Spleen (tissue), 11 donors: ENCODE data around the gene CACNA2D2. TPM values are rescaled to one million over a fixed set of nuclear protein-coding genes. Genes with fewer than 3 reads are reported as not detected.

Experiments used
- DNase-seq: peaks from one replicate; pipeline ENCODE4 v3.0.0-alpha.2; 2020
- H3K27ac ChIP-seq, 8 donors: fragments of 200-600 bp; sonication (generic) in 7 of 8; 1 replicate in 4 of 8; 2 replicates in 4 of 8; pipeline versions ENCODE4 v1.5.0 to v1.8.0; 2016 to 2021; ENCODE audit warnings: inconsistent platforms in 4 of 8, mild to moderate bottlenecking in 4 of 8, moderate library complexity in 1 of 8
- H3K27me3 ChIP-seq, 7 donors: fragments of 200-600 bp; sonication (generic) in 6 of 7; replicated peaks in 1 of 7; 1 replicate in 4 of 7; 2 replicates in 3 of 7; pipeline versions ENCODE4 v1.5.0 to v1.8.0; 2016 to 2021; ENCODE audit warnings: inconsistent platforms in 3 of 7, mild to moderate bottlenecking in 1 of 7
- H3K36me3 ChIP-seq, 6 donors: fragments of 200-600 bp; sonication (generic) in 5 of 6; 1 replicate in 4 of 6; 2 replicates in 2 of 6; pipeline versions ENCODE4 v1.5.0 to v1.8.0; 2016 to 2021; ENCODE audit warnings: inconsistent platforms in 2 of 6
- H3K4me1 ChIP-seq, 6 donors: fragments of 200-600 bp; sonication (generic) in 5 of 6; 1 replicate in 3 of 6; 2 replicates in 3 of 6; pipeline versions ENCODE4 v1.5.0 to v1.8.0; 2016 to 2021; ENCODE audit warnings: inconsistent platforms in 3 of 6
- H3K4me3 ChIP-seq, 8 donors: fragments of 200-600 bp; sonication (generic) in 7 of 8; 1 replicate in 4 of 8; 2 replicates in 4 of 8; pipeline versions ENCODE4 v1.5.0 to v1.8.0; 2016 to 2021; ENCODE audit warnings: inconsistent platforms in 4 of 8, mild to moderate bottlenecking in 4 of 8, moderate library complexity in 2 of 8
- H3K9me3 ChIP-seq, 8 donors: fragments of 200-600 bp; sonication (generic) in 7 of 8; 1 replicate in 4 of 8; 2 replicates in 4 of 8; pipeline versions ENCODE4 v1.5.0 to v1.8.0; 2016 to 2021; ENCODE audit warnings: inconsistent platforms in 4 of 8
- CTCF ChIP-seq, 11 experiments: fragments of 200-600 bp in 7 of 11; fragments of 450-650 bp in 4 of 11; sonication (generic) in 4 of 11; IDR thresholded peaks in 8 of 11; conservative IDR thresholded peaks in 3 of 11; 1 replicate in 7 of 11; 2 replicates in 4 of 11; pipeline versions ENCODE4 v1.4.0 to v1.8.0; 2016 to 2021; ENCODE audit warnings: antibody characterized with exemption in 11 of 11, inconsistent platforms in 4 of 11, mild to moderate bottlenecking in 1 of 11
- POLR2A ChIP-seq, 3 donors: fragments of 450-650 bp; IDR thresholded peaks; one replicate each; pipeline ENCODE4 v1.5.1; 2017; ENCODE audit warnings: antibody characterized with exemption in 3 of 3, mild to moderate bottlenecking in 1 of 3
- POLR2AphosphoS5 ChIP-seq, 3 donors: sonication (generic); formaldehyde crosslinking; IDR thresholded peaks; one replicate each; pipeline ENCODE4 v1.5.1; 2017; ENCODE audit warnings: antibody characterized with exemption in 3 of 3
- WGBS, 5 donors: extraction: QIAGEN DNeasy Blood & Tissue Kit in 3 of 5; methylation state at CpG; one replicate each; pipeline versions ENCODE4 v1.1.5 to v1.1.7; 2013 to 2018; 5-methylcytosine and 5-hydroxymethylcytosine counted together
- intact Hi-C: fragments of 100-400 bp; cut with DNase I; formaldehyde crosslinking; loops from one replicate; pipeline ENCODE4 v1.15.0; 2023; ENCODE audit warnings: low total_unique reads
- polyA plus RNA-seq, 3 donors: library from polyadenylated mRNA; stranded (reverse); fragments of 200-250 nt; gene quantifications; one replicate each; pipeline ENCODE4 v1.2.1, GENCODE V29; 2013
- total RNA-seq, 7 donors: library from RNA; depleted of rRNA in 3 of 7; stranded (reverse); fragments of >200 nt in 3 of 7; fragmentation: NEBNext Ultra II Directional in 4 of 7; extraction: Animal tissue kit (Norgen Biotek cat#: 25700) in 4 of 7; gene quantifications; one replicate each; pipeline versions ENCODE4 v1.1.0 to v1.2.1, GENCODE V29; 2016 to 2021
- donor health status: healthy with polysubstance abuse.
- donor health status: DM: no; HTN: no; CAD: no; lungs with moderate emphysema.
- donor health status: DM: no; HTN: no; CAD: no.
- donor health status: Bipolar disorder and iron deficiency.
- donor health status: healthy.
- donor health status: DM: no; HTN: no; CAD: no.
- donor health status: DM: yes; HTN: yes; CAD: no.

The CACNA2D2 gene
- total and polyA plus RNA-seq, 10 donors: 0.24 to 3.2 (median 1.2) TPM

DNA sequence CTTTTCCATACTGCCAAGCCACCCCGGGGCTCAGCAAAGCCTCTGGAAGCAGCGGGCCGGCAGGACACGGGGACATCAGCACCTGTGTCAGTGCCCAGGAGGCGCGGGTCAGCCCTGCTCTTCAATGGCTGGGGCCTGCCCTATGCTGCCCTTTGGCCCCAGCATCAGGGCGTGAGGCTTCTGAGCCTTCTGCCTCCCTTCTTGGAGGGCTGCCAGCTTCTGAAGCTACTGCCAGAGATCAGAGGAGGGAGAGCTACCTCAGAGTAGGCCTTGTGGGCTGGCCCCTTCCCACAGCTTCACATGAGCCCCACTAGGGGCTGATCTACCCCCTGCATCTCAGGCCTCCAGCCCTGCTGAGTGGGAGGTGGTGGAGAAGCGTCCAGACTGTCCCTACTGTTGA, 131.1 kb downstream of the CACNA2D2 start:
- WGBS, 5 donors: 65 to 76% (median 72%) methylated on average over 7 to 8 of the region's 8 CpGs
- H3K27me3 ChIP-seq: peaks cover 0 to 14% (median 0%) of the 10 kb centered on the region in 7 donors
- TF ChIP-seq POLR2AphosphoS5 (IDR thresholded peaks at IDR 0.05): no peak
- no peak for TF ChIP-seq CTCF (IDR thresholded peaks at IDR 0.05 in 8 of 11, conservative IDR thresholded peaks at IDR 0.05 in 3 of 11)
- TF ChIP-seq POLR2A (IDR thresholded peaks at IDR 0.05): no peak
- H3K9me3 ChIP-seq: no peaks in the 10 kb centered on the region
- H3K27ac ChIP-seq: no peak overlapping the region
- no peak for DNase-seq
- peaks cover 0 to 5% (median 0%) of the 10 kb centered on the region in 6 donors for H3K4me1 ChIP-seq
- no peak overlapping the region for H3K4me3 ChIP-seq
- H3K36me3 ChIP-seq: no peaks in the 10 kb centered on the region
- intact Hi-C loops: no loop called here

- Histone ChIP-seq H3K27ac (no peak overlapping the region), H3K9me3 (no peaks in the 10 kb centered on the region), H3K4me3 (no peak overlapping the region), H3K36me3 (no peaks in the 10 kb centered on the region), H3K27me3 (peaks cover 0 to 14% (median 0%) of the 10 kb centered on the region in 7 donors), H3K4me1 (peaks cover 0 to 16% (median 1%) of the 10 kb centered on the region in 6 donors)
- no peak for DNase-seq
- TF ChIP-seq POLR2A (IDR thresholded peaks at IDR 0.05) (no peak), CTCF (IDR thresholded peaks at IDR 0.05 in 8 of 11, conservative IDR thresholded peaks at IDR 0.05 in 3 of 11) (no peak), POLR2AphosphoS5 (IDR thresholded peaks at IDR 0.05) (no peak)
- 78 to 96% (median 83%) methylated on average over 3 of the region's 3 CpGs for WGBS, 5 donors
- intact Hi-C loops: no loop called here
Observed at GRCh38 chr3:50371133-50371685, 132.2 kb downstream of the CACNA2D2 start.

GRCh38 chr3:50370594-50370993, 132.8 kb downstream of the CACNA2D2 start:
- no peak overlapping the region for H3K4me3 ChIP-seq
- H3K9me3 ChIP-seq: no peaks in the 10 kb centered on the region
- H3K4me1 ChIP-seq: peaks cover 0 to 22% (median 7%) of the 10 kb centered on the region in 6 donors
- no peak overlapping the region for H3K27ac ChIP-seq
- H3K36me3 ChIP-seq: no peaks in the 10 kb centered on the region
- peaks cover 0 to 14% (median 0%) of the 10 kb centered on the region in 7 donors for H3K27me3 ChIP-seq
- intact Hi-C loops: no loop called here
- no peak for TF ChIP-seq POLR2A (IDR thresholded peaks at IDR 0.05)
- TF ChIP-seq POLR2AphosphoS5 (IDR thresholded peaks at IDR 0.05): no peak
- TF ChIP-seq CTCF (IDR thresholded peaks at IDR 0.05 in 8 of 11, conservative IDR thresholded peaks at IDR 0.05 in 3 of 11): no peak
- WGBS, 5 donors: 66 to 75% (median 68%) methylated on average over 14 of the region's 14 CpGs
- no peak for DNase-seq

DNA sequence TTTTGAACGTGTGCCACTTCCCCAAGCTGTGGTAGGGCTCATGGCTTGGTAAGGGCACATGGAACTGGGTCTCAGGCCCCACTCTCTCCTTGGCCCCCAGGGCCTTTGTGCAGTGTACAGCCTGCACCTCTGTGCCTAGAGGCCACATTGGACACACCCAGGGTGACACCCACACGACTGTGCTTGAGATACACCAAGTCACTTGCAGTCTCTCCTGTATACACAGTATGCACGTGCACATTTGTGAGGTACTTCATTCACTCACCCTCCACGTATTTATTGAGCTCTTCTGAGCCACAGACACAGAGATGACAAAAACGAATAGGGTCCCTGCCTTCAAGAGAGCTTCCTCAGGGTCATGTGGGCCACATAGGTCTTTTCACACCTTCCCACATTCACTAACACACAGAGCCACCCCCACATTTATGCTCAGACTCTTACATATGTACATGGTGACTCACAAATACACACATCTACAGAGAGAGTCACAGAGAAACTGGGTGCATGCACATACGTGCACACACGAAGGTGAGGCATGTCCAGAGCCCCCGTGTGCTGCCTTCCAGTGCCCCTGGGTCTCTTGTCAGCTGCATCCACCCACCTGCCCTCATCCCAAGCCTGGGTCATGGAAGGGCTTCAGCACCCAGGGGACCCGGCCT, 134.3 kb downstream of the CACNA2D2 start:
- H3K27me3 ChIP-seq: peaks cover 0 to 14% (median 0%) of the 10 kb centered on the region in 7 donors
- no peaks in the 10 kb centered on the region for H3K36me3 ChIP-seq
- TF ChIP-seq POLR2AphosphoS5 (IDR thresholded peaks at IDR 0.05) (no peak), POLR2A (IDR thresholded peaks at IDR 0.05) (no peak)
- H3K27ac ChIP-seq: no peak overlapping the region
- peaks cover 0 to 37% (median 19%) of the 10 kb centered on the region in 6 donors for H3K4me1 ChIP-seq
- intact Hi-C loops: no loop called here
- WGBS, 5 donors: 70 to 83% (median 77%) methylated on average over 9 of the region's 9 CpGs
- DNase-seq: no peak
- H3K9me3 ChIP-seq: no peaks in the 10 kb centered on the region
- no peak overlapping the region for H3K4me3 ChIP-seq
